NT2/D1 (cell line): ENCODE results near the gene WNT4.
"Not testable (repeated sequence)": the region's sequence is repeated elsewhere in the genome, so short reads cannot be mapped to it uniquely, and the experiment has no call there.

ENCODE experiments used
- YY1 ChIP-seq: IDR thresholded peaks from 2 replicates; pipeline ENCODE4 v1.6.1; 2011; ENCODE audit not compliant: insufficient read length, insufficient read depth
- ZNF274 ChIP-seq: IDR thresholded peaks from 2 replicates; pipeline ENCODE4 v1.6.1; 2011; ENCODE audit warnings: mild to moderate bottlenecking, low read depth, low read length

DNA sequence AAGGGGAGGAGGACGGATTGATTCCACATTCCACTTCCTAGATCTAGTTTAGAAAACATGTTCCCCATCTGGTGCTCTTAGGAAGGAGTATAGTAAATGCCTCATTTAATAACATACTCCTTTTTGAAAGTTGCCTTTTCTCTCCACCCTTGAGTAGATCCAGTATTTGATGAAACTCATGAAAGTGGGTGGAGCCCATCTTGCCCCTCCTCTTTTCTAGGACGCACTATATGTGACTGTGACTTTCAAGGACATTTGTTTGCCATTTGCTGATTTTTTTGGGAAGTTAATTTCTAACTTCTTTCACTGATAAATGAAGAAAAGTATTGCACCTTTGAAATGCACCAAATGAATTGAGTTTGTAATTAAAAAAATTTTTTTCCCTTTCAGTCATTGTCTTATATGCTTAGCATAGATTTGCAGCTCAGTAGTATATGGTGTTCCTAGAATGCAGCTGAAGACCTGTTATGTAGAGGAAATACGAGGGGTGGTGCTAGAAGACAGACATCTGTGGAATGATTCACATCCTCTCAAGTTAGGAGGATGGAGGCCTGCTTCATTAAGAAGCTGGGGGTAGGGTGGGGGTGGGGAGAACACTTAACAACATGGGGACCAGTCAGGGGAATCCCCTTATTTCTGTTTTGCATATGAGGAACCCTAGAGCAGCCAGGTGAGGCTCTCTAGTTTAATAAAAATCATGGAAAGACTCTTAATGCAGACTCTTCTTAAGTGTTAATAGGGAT lies 50.7 kb downstream of the WNT4 start:
- TF ChIP-seq ZNF274, YY1: not testable (repeated sequence)
